K562 (cell line): Measurements from ENCODE around the gene ANTXRL.

ENCODE experiments used
- ATF7 ChIP-seq: fragments of 450-650 bp; IDR thresholded peaks from 2 replicates; pipeline ENCODE4 v1.7.1; 2014; ENCODE audit warnings: mild to moderate bottlenecking, moderate library complexity
- BRCA1 ChIP-seq, 2 experiments: fragments of 450-650 bp in 1 of 2; sonication (generic) in 1 of 2; formaldehyde crosslinking in 1 of 2; IDR thresholded peaks; 2 replicates each; pipeline versions ENCODE4 v1.5.0 to v1.6.1; 2017 to 2020; ENCODE audit warnings: mild to moderate bottlenecking in 1 of 2, missing genetic modification reagents in 1 of 2
- CBX5 ChIP-seq: IDR thresholded peaks from 2 replicates; pipeline ENCODE4 v1.6.1; 2014; ENCODE audit warnings: low read depth, borderline replicate concordance
- CEBPB ChIP-seq: fragments of 450-650 bp; IDR thresholded peaks from 2 replicates; pipeline ENCODE4 v1.6.1; 2016; ENCODE audit warnings: missing genetic modification characterization, missing compliant biosample characterization
- CREM ChIP-seq: IDR thresholded peaks from 2 replicates; pipeline ENCODE4 v1.6.1; 2014; ENCODE audit warnings: antibody characterized with exemption, low read depth
- ETV6 ChIP-seq, 3 experiments: fragments of 150-350 bp in 1 of 3; sonication (generic) in 1 of 3; formaldehyde crosslinking in 1 of 3; IDR thresholded peaks; 2 replicates each; pipeline versions ENCODE4 v1.6.1 to v1.8.0; 2014 to 2022; ENCODE audit warnings: borderline replicate concordance in 2 of 3, low read depth in 2 of 3, antibody characterized with exemption in 1 of 3, low read length in 1 of 3, mild to moderate bottlenecking in 1 of 3, missing genetic modification reagents in 1 of 3
- NFE2 ChIP-seq: IDR thresholded peaks from 2 replicates; pipeline ENCODE4 v1.6.1; 2014; ENCODE audit warnings: antibody characterized with exemption, low read depth
- RFX5 ChIP-seq: IDR thresholded peaks from 2 replicates; pipeline ENCODE4 v1.6.1; 2011; ENCODE audit warnings: low read depth, mild to moderate bottlenecking, improper control_type of control experiment, low read length
- SMARCE1 ChIP-seq: fragments of 450-650 bp; IDR thresholded peaks from 2 replicates; pipeline ENCODE4 v1.7.1; 2016; ENCODE audit warnings: mild to moderate bottlenecking
- ZC3H11A ChIP-seq: IDR thresholded peaks from 2 replicates; pipeline ENCODE4 v1.6.1; 2012; ENCODE audit warnings: low read depth, low read length, improper control_type of control experiment
- TF ChIP-seq, protein P1 (sequence below), 3 experiments: IDR thresholded peaks in 2 of 3; conservative IDR thresholded peaks in 1 of 3; 2 replicates each; pipeline ENCODE4 v1.5.1; 2011 to 2012; ENCODE audit warnings: low read length in 3 of 3, mild to moderate bottlenecking in 3 of 3, control low read depth in 2 of 3, improper control_type of control experiment in 1 of 3, inconsistent platforms in 1 of 3, low read depth in 1 of 3, mixed read lengths in 1 of 3, moderate library complexity in 1 of 3; ENCODE audit not compliant: insufficient read depth in 2 of 3
- TF ChIP-seq, protein P2 (sequence below): sonication (generic); formaldehyde crosslinking; IDR thresholded peaks from 2 replicates; pipeline ENCODE4 v1.9.0; 2022; ENCODE audit warnings: mild to moderate bottlenecking, missing genetic modification reagents
- TF ChIP-seq, protein P3 (sequence below): fragments of 250-450 bp; sonication (Bioruptor Pico); IDR thresholded peaks from 2 replicates; pipeline ENCODE4 v1.9.0; 2021; ENCODE audit warnings: mild to moderate bottlenecking, inconsistent platforms

DNA sequence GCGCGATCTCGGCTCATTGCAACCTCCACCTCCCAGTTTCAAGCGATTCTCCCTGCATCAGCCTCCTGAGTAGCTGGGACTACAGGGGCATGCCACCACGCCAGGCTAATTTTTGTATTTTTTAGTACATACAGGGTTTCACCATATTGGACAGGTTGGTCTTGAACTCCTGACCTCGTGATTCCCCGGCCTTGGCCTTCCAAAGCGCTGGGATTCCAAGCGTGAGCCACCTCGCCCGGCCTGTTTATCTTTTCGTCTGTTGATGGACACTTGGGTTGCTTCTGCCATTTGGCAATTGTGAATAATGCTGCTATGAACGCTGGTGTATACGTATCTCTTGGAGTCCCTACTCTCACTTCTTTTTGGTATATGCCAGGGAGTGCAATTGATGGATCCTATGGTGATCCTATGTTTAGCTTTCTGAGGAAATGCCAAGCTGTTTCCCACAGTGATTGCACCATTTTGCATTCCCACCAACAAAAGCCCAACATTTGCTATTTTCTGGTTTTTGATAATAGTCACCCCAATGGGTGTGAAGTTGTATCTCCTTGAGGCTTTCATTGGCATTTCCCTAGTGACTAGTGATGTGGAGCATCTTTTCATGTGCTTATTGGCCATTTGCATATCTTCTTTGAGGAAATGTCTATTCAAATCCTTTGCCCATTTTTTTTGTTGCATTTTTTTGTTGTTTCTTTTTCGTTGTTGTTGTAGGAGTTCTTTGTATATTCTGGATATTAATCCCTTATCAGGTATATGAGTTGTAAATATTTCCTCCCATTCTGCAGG, 3.5 kb downstream of the ANTXRL start:
- TF ChIP-seq NFE2 (no peak), RFX5 (peak; percentile 91), ETV6 (IDR thresholded peaks at IDR 0.05; ENCODE audit: borderline replicate concordance in 1 of 2, low read depth in 2 of 2, low read length in 1 of 2) (no peak), ETV6 (CRISPR knock-in tag; IDR thresholded peaks at IDR 0.05; ENCODE audit: borderline replicate concordance) (no peak), ZC3H11A (no peak), CEBPB (tag) (no peak), BRCA1 (IDR thresholded peaks at IDR 0.05) (no peak), BRCA1 (CRISPR knock-in tag; IDR thresholded peaks at IDR 0.05) (no peak), CBX5 (no peak), CREM (0 out of 2 replicates have a peak, but pooled peaks have one; percentile 14), SMARCE1 (no peak), ATF7 (no peak)
- TF ChIP-seq, protein P1, sequence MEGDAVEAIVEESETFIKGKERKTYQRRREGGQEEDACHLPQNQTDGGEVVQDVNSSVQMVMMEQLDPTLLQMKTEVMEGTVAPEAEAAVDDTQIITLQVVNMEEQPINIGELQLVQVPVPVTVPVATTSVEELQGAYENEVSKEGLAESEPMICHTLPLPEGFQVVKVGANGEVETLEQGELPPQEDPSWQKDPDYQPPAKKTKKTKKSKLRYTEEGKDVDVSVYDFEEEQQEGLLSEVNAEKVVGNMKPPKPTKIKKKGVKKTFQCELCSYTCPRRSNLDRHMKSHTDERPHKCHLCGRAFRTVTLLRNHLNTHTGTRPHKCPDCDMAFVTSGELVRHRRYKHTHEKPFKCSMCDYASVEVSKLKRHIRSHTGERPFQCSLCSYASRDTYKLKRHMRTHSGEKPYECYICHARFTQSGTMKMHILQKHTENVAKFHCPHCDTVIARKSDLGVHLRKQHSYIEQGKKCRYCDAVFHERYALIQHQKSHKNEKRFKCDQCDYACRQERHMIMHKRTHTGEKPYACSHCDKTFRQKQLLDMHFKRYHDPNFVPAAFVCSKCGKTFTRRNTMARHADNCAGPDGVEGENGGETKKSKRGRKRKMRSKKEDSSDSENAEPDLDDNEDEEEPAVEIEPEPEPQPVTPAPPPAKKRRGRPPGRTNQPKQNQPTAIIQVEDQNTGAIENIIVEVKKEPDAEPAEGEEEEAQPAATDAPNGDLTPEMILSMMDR (IDR thresholded peaks at IDR 0.05 in 2 of 3, conservative IDR thresholded peaks at IDR 0.05 in 1 of 3; ENCODE audit: insufficient read depth in 2 of 3, low read depth in 1 of 3, low read length in 3 of 3), result no peak
- TF ChIP-seq, protein P2, sequence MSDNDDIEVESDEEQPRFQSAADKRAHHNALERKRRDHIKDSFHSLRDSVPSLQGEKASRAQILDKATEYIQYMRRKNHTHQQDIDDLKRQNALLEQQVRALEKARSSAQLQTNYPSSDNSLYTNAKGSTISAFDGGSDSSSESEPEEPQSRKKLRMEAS, result no peak
- TF ChIP-seq, protein P3, sequence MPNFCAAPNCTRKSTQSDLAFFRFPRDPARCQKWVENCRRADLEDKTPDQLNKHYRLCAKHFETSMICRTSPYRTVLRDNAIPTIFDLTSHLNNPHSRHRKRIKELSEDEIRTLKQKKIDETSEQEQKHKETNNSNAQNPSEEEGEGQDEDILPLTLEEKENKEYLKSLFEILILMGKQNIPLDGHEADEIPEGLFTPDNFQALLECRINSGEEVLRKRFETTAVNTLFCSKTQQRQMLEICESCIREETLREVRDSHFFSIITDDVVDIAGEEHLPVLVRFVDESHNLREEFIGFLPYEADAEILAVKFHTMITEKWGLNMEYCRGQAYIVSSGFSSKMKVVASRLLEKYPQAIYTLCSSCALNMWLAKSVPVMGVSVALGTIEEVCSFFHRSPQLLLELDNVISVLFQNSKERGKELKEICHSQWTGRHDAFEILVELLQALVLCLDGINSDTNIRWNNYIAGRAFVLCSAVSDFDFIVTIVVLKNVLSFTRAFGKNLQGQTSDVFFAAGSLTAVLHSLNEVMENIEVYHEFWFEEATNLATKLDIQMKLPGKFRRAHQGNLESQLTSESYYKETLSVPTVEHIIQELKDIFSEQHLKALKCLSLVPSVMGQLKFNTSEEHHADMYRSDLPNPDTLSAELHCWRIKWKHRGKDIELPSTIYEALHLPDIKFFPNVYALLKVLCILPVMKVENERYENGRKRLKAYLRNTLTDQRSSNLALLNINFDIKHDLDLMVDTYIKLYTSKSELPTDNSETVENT (CRISPR knock-in tag), result no peak
